Left ventricle myocardium superior (tissue), 1 donor: ENCODE measurements around the gene C14orf180. TPM values are rescaled to one million over a fixed set of nuclear protein-coding genes. Genes with fewer than 3 reads are reported as not detected.

Experiments used
- ATAC-seq: fragments of 200-7000 bp; cut with Tn5 transposase; one replicate; pipeline ENCODE4 v1.9.1; 2020; ENCODE audit warnings: mild to moderate bottlenecking, moderate library complexity
- DNase-seq: peaks from one replicate; pipeline ENCODE4 v3.0.0-alpha.2; 2020
- intact Hi-C: fragments of 100-400 bp; cut with micrococcal nuclease; formaldehyde crosslinking; loops from one replicate; pipeline ENCODE4 v1.11.0; 2022
- total RNA-seq: library from RNA; stranded (reverse); fragmentation: NEBNext Ultra II Directional; extraction: Animal tissue kit (Norgen Biotek cat#: 25700); gene quantifications from one replicate; pipeline ENCODE4 v1.2.1, GENCODE V29; 2021
- donor health status: DM: no; HTN: yes; CAD: no; lungs with severe emphysema.

C14orf180 gene
- total RNA-seq, 1 donor from 2014 or later: 53.8 TPM

DNA sequence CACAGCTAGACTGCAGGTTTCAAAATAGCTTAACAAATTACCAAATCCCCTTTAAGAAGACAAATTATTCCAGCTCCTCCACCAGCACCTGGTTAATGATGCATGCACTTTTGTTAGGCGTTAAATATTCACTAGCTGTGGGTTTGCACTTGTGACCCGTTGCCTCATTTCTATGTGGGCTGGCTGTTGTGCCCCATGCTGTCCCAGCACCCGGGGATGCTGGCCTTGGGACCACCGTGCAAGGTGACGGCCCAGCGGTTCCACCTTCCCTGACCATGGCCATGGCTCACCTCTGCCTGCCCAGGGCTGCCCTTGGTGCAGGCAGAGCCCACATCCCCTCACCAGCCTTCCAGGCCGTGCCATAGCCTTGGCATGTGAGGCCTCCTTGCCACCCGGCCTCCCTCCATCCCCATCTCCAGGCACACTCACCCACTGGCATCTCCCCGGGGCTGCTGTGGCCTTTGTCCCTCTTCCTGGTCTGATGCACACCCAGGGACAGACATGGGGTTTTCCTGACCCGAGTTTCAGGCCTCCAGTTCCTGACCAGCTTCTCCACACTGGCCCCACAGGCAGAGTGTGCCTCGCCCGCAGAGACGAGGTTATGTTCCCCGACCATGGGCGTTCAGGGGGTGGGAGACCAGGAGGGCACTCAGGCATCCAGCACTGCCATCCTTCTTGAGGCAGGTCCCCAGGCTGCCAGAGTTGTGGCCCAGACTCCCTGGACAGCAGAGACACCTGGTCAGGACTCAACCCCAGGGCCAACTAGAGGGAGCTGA is 20.3 kb upstream of the C14orf180 start:
- DNase-seq: peak; percentile 18
- ATAC-seq: no peak
- intact Hi-C loops: no loop called here

DNA sequence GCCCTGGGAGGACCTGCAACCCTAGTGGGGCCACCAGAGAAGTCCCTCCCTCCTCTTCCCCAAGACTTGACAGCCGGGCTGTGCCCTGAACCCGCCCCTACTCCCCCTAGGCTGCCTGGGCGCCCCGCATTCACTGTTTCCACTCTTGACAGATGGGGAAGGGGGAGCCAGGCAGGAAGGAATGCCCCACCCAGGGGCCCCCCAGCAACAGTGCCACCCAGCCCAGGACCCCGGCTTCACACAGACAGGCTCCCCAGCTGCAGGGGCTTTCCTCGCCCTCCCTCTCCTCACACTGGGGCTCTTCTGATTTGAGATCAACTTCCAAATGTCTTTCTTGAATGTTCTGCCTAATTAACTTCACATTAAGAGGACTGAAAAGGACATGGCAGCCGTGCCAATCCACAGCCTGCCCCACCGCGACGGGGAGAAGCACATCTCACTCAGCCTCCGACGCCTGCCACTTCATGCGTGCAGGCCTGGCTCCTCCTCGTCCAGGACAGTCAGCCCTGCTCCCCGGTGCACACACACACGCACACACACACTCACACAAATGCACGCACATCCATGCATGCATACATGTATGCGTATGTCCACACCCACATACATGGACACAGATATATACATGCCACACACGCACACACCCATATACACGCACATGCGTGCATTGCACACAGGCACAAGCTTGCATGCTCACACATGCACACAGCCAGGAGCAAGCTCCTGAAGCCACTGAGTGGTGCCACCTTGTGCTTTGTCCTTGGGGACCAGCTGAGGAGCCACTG is 19.6 kb upstream of the C14orf180 start:
- DNase-seq (peak; percentile 21), ATAC-seq (no peak)
- intact Hi-C loops: loop anchor here (5.0 kb wide), 1 partner anchor 423 kb away; the partner anchor contains the start of gene KIF26A

DNA sequence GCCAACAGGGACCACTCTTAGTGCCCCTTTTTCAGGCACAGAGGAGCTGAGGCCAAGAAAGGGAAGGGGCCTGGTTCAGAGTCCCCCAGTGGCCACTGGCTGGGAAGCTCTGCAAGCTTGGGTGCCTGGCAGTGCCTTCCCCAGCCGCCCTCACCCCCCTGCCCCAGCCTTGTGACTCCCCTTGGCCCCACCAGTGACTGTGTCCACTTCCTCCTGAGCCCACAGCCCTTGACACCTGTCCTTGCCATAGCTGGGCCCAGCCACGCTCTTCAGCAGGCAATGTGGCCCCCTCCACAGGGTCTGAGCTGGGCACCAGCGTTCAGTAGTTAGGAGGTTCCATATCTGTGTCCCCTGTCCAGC is 19.0 kb upstream of the C14orf180 start:
- peak; percentile 9 for DNase-seq
- intact Hi-C loops: loop anchor here (5.0 kb wide), 1 partner anchor 423 kb away; the partner anchor contains the start of gene KIF26A
- no peak for ATAC-seq

DNA sequence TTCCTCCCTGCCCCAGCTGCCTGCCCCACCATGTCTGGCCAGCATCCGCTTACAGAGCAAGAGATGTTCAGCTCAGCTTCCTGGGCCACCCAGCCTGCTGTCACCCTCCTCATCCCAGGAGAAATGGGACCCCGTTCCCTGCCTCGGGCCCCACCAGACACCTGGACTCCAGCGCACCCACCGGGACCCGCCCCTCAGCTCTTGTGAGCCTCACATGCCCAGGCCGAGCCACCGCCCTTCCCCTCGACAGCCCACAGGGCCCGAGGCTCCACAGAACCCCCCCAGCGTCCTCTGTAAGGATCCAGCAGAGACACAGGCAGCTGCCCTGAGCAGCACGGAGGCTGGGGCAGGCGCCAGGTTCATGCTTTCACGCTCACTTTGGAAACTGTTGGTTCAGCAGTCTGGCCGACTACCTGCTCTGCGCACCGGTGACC is 18.4 kb upstream of the C14orf180 start:
- no peak for ATAC-seq
- intact Hi-C loops: loop anchor here (5.0 kb wide), 1 partner anchor 424 kb away; the partner anchor contains the start of gene KIF26A
- peak; percentile 24 for DNase-seq

DNA sequence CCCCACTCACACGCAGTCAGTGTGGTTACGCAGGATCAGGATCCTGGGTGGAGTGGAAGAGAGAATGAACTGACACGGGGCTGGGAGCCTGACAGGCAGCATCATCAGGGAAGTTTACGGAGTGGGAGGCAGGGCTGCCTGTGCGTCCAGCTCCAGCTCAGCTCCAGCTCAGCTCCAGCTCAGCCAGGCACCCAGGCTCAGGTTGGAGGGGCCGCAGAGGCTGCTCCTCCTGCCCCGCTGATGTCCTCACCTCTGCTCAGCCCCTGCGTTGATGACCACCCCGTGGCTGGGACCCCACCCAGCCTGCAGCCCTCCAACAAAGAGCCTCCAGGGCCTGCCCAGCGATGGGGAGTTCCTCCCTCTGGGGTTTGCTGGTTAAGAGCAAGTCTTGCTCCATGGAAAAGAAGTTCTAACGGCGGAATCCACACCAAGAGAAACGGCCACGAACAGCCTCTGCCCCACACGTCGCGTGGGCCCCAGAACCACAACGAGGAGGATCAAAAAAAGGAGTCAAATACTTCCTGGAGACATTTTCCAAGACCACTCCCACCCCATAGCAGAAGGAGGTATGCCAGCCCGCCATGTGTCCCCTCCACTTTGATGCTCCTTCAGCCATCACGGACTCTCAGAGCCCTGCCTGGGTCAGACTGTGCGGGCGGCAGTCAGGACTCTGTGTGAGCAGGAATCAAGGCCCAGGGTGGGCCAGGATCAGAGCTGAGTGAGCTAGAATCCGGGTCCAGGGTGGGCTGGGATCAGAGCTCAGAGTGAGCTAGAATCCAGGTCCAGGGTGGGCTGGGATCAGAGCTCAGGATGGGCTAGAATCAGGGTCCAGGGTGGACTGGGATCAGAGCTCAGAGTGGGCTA is 17.7 kb upstream of the C14orf180 start:
- intact Hi-C loops: loop anchor here (5.0 kb wide), 1 partner anchor 425 kb away; the partner anchor contains the start of gene KIF26A
- ATAC-seq: no peak
- peak; percentile 23 for DNase-seq

DNA sequence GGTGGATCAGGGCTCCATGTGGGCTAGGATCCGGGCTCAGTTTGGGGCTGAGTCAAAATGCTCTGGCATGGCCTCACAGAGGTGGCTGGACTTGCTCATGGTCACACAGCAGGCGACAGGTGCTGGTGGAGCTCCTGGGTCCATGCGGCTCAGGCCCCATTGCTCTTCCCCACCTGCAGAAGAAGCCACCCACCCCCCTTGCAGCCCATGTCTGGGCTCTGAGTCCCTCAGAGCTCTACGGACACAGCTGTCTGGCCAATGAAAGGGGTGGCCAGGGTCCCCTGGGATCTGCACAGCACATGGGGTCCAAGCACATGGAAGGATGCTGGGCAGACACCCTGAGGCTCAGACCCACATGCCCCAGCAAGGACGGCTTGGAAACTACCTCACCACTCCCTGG is 17.0 kb upstream of the C14orf180 start:
- ATAC-seq (no peak), DNase-seq (peak; percentile 25)
- intact Hi-C loops: loop anchor here (5.0 kb wide), 1 partner anchor 425 kb away; the partner anchor contains the start of gene KIF26A

DNA sequence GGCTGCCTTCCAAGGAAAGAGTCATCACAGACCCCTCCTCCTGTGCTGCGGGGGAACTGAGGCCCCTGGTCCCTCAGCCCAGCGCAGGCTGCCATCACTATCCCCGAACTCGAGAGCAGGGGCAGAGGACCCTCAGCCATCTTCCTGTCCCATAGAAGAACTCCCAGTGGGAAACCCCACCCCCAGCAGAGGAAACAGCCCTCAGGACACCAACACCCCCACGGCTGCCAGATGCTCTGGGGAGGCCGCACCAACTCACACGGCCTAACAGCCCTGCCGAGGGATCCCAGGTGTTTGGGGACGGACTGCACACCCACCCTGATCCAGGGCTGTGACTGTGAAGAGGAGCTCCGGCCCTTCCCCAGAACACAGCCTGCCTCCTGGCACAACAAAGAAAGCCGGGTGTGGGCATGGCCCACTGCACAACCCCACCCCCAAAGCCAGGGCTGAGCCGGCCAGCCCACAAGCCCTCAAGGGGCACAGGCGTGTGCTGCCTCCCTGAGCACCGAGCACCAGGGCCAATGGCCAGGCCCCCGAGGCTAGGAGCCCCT is 16.3 kb upstream of the C14orf180 start:
- peak; percentile 13 for DNase-seq
- intact Hi-C loops: loop anchor here (5.0 kb wide), 1 partner anchor 426 kb away; the partner anchor contains the start of gene KIF26A
- no peak for ATAC-seq

DNA sequence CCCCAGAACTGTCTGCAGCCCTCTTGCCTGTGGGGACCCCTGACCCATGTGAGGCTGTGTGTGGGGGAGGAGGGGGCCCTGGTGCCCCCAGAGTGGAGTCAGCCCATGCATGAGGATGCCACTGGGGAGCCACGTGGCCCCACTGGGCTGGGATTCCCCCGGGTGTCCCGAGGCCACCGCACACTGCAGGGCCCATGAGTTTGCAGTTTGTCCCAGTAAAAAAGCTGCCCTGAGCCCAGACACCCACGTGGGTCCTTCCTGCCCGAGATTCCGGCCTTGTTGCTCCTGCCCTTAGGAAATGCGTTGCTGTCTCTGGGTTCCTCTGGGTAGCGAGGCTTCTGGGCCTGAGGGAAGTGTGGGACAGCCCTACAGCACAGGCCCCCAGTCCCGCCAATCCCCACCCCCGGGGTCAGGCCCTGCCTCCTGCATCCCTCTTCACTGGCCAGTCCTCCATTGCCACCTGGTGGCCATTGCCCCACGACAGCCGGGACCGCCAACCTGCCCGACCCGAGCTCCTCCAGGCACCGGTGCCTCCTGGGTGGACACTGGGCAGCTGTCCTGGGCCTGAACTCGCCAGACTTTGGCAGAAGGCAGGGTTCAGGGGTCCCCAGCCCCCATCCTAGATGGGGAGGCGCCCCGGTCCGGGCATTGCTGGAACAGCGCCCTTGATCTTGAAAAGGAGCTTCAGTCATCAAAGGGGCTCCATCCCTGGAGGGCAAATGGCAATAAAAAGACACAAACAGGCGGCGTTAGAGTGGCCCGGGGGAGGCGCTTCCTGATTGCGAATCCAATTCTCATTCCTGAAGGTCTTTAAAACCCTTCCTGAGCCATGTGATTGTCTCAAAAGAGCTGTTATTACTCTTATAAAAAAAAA is 15.6 kb upstream of the C14orf180 start:
- DNase-seq (peak; percentile 80), ATAC-seq (peak; percentile 84)
- intact Hi-C loops: loop anchor here (5.0 kb wide), 1 partner anchor 427 kb away; the partner anchor contains the start of gene KIF26A

DNA sequence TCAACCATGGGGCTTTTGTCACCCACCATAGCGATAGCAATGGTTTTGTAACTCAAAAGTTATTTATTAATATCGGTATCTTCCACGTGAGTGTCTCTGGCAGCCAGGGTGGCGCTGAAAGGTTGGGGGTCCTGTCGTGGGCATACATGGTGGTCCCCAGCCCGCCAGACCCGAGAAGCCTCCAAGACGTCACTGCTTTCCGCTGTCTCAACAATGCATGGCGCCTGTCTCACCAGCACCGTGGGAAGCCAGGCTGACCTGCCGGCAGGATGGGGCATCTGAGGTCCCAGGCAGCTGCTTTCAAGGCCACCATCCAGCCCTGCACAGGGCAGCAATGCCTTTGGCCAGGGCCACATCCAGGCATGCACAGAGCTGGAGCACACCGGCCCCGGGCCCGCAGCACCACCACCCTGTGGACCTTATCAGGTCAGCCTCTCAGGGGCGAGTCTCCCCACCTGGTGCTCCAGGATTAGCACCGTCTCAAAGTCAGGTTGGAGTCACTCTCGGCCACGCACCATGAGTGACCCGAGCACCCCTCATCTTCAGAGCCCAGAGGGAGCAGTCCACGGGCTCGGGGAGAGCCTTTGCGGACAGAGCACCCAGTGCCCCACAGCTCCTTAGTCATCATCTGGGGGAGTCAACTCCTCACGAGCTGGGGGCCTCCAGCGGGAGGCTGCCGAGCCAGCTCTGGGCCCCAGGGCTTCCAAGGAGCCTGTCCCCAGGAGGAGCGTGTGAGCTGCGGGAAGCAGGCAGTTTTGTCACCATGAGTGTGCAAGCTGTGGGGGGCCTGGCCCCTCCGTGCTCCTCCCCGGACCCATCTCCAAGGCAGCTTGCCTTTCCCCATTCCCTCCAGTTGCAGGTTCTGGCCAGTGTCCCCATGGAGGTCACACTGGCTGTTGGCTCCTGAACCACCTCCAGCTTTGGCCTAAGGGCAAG is 14.6 kb upstream of the C14orf180 start:
- peak; percentile 45 for ATAC-seq
- intact Hi-C loops: loop anchor here (5.0 kb wide), 1 partner anchor 428 kb away; the partner anchor contains the start of gene KIF26A
- DNase-seq: no peak

DNA sequence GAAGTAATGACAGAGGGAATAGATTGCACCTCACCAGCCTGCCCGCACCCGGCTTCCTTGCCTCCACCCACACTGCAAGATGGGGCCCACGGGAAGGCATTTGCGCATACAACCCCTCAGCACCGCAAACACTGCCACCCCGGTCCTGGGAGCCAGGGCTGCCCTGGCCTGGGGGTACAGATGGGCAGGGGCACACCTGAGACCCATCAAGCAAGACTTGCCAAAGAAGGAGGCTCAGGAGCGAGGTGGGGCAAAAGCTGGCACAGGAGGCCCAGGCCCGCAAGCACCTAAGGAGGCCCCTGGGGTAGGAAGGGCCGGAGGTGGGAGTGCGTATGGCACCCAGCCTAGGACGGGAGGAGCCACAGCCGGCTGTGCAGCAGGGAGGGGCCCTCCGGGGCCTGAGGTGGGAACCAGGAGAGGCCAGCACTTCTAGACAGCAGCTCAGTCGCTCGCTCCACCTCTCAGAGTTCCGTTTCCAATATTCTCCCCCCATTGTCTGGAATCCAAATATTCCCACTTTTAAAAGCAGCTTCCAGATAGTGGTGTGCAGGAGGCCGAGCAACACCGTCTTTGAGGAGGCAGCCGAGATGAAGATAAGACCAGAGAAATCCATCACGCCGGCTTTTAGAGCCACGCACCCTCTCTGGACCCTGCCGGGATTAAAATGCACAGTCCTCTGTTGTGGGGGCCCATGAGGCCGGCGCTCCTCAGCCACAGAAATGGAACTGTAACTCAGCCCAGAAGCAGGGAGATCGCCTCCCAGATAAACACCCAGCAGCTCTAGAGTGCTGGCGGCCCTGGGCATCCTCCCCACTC is 12.2 kb upstream of the C14orf180 start:
- ATAC-seq (no peak), DNase-seq (no peak)
- intact Hi-C loops: no loop called here

DNA sequence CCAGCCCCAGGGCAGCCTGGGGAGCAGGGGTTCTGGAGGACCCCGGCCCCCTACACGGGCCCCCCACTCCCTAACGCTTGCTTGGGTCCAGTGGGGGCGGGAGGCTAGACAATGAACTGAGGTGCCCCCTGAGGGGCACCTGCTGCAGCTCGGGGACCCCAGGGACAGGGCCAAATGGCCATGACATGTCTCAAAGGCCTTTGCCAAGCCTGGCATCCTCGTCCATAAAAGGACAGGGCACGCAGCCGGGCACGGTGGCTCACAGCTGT is 11.7 kb upstream of the C14orf180 start:
- DNase-seq: no peak
- ATAC-seq: no peak
- intact Hi-C loops: no loop called here

DNA sequence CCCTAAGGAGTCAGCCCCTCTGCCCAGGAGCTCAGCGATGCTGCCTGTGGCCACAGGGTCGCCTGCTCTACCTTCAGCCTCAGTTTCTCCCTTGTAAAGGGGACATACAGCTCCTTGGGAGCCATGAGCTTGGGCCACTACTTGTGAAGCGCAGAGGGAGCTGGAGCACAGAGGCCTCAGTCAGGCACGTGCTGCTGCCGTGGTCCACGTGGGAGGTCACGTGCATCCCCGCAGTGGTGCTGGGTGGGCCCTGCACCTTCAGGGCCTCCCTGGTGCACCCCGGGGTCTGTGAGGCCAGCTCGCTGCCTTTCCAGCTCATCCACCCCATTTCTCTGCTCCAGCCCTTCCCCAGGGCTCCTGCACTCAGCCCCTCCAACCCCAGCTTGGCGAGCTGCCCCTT is 10.9 kb upstream of the C14orf180 start:
- intact Hi-C loops: no loop called here
- DNase-seq: no peak
- ATAC-seq: no peak

DNA sequence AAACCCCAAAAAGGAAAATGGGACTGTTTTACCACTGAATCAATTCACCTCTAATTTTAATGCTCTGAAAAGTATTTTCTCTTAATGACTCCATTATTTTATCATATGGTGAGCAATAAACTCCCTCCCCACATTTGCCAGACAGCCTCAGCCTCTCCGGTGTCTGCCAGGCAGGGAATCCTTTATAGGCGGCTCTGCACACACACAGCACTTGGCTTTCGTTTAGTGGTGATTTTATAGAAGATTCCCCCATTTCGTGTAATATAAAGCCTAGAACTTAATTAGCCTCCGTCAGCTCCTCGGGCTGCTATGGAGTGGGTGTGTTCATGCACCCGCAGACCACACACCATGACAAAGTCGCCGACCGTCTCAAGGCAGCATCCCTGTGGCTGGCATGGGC is 10.1 kb upstream of the C14orf180 start:
- intact Hi-C loops: no loop called here
- ATAC-seq (no peak), DNase-seq (no peak)

DNA sequence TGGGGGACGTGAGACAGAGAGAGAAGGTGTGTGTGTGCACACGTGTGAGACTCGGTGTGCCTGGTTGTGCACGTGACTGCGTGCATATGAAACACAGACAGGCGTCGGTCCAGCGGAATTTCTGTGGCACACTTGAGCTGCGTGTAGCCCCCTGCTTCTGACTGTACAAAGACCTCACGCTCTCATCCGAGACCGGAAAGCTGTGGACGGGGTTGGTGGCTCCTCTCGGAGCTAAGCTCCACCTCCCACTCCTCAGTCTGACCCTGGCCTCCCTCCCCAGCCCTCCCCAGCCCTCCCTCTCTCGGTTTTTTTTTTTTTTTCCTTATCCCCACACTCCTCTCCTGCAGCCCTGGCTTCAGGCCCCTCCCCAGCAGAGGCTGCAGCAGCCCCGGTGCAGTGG is 8.3 kb upstream of the C14orf180 start:
- no peak for DNase-seq
- intact Hi-C loops: no loop called here
- ATAC-seq: no peak

DNA sequence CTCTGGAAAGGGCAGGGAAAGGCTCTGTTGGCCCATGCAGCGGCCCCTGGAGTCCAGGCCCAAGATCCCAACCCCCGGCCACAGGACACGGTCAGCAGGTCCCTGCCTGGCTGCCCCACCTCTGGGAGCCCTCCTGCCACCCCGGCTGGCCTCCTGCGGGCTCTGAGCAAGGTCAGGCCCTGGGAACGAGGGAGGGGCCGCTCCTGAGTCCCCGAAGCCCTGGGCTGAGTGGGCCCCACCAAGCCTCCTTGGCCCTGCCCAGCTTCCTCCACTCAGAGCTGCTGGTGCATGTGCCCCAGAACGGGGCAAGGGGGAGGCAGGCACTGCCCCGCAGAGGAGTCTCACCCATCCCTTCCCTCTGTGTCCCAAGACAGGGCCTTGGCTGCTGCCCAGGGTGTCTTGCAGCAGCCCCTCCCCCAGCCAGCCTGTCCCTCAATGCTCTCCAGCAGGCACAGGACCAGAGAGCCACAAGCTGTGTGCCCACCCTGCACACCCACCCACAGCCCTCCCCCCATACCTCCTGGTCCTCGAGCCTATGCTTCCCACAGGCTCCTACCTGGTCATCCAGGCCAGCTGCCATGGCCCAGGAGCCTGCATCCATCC is 7.4 kb upstream of the C14orf180 start:
- DNase-seq: peak; percentile 66
- peak; percentile 41 for ATAC-seq
- intact Hi-C loops: no loop called here

DNA sequence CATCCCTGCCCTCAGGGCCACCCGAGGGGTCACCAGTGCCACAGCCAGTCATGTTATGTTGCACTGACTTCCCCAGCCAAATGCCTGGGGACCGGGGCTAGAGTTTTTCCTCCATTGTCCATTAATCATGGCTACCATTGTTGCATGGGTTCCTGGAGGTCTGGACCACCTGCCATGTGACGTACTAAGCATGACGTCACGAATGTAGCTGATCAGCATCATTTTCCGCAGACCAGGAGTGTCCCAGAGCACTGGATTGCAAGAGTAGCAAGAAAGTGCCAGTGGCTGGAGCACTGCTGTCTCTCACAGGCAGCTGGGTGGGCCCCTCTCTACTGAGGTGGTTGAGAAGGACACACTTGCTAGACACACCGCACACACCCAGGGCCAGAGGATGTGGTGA is 6.9 kb upstream of the C14orf180 start:
- no peak for DNase-seq
- no peak for ATAC-seq
- intact Hi-C loops: no loop called here
